ENCODE results near the gene ENAH.

The ENAH gene

GRCh38 chr1:225580238-225581099 is 72.5 kb downstream of the ENAH start:
- no peak for TF ChIP-seq MAX (IDR thresholded peaks at IDR 0.05)
- no peak for TF ChIP-seq RAD21 (IDR thresholded peaks at IDR 0.05; ENCODE audit: low read depth)
- no peak for TF ChIP-seq EP300 (IDR thresholded peaks at IDR 0.05; ENCODE audit: borderline replicate concordance)
- TF ChIP-seq CREB1 (IDR thresholded peaks at IDR 0.05; ENCODE audit: low read depth): no peak
- no peak for TF ChIP-seq TCF12 (IDR thresholded peaks at IDR 0.05; ENCODE audit: low read depth)
- no peak for TF ChIP-seq TEAD4 (IDR thresholded peaks at IDR 0.05)
- no peak for TF ChIP-seq USF1 (IDR thresholded peaks at IDR 0.05)
- TF ChIP-seq YY1 (IDR thresholded peaks at IDR 0.05; ENCODE audit: low read depth): no peak
- no peak for TF ChIP-seq NFIC (IDR thresholded peaks at IDR 0.05)
- TF ChIP-seq FOXM1 (IDR thresholded peaks at IDR 0.05; ENCODE audit: borderline replicate concordance, low read depth): no peak
- no peak for TF ChIP-seq ZBTB7A (IDR thresholded peaks at IDR 0.05; ENCODE audit: low read depth)
- TF ChIP-seq EGR1 (IDR thresholded peaks at IDR 0.05): no peak
- no peak for TF ChIP-seq TAF1 (IDR thresholded peaks at IDR 0.05; ENCODE audit: low read depth)
- TF ChIP-seq CEBPB (IDR thresholded peaks at IDR 0.05): no peak
- TF ChIP-seq REST (IDR thresholded peaks at IDR 0.05; ENCODE audit: low read depth): no peak

- TF ChIP-seq USF1 (IDR thresholded peaks at IDR 0.05) (no peak), EGR1 (IDR thresholded peaks at IDR 0.05) (no peak), EP300 (IDR thresholded peaks at IDR 0.05; ENCODE audit: borderline replicate concordance) (no peak), TEAD4 (IDR thresholded peaks at IDR 0.05) (0 out of 2 replicates have a peak, but pooled peaks have one; percentile 66), MAX (IDR thresholded peaks at IDR 0.05) (no peak)
These were observed 74.5 kb downstream of the ENAH start for GRCh38 chr1:225578251-225578977.

GRCh38 chr1:225577241-225577640 is 75.7 kb downstream of the ENAH start:
- TF ChIP-seq TEAD4 (IDR thresholded peaks at IDR 0.05) (no peak), YY1 (IDR thresholded peaks at IDR 0.05; ENCODE audit: low read depth) (no peak), TCF12 (IDR thresholded peaks at IDR 0.05; ENCODE audit: low read depth) (no peak), RAD21 (IDR thresholded peaks at IDR 0.05; ENCODE audit: low read depth) (no peak), USF1 (IDR thresholded peaks at IDR 0.05) (no peak), EGR1 (IDR thresholded peaks at IDR 0.05) (no peak), CREB1 (IDR thresholded peaks at IDR 0.05; ENCODE audit: low read depth) (no peak), MAX (IDR thresholded peaks at IDR 0.05) (no peak), ZBTB7A (IDR thresholded peaks at IDR 0.05; ENCODE audit: low read depth) (no peak), TAF1 (IDR thresholded peaks at IDR 0.05; ENCODE audit: low read depth) (no peak), EP300 (IDR thresholded peaks at IDR 0.05; ENCODE audit: borderline replicate concordance) (no peak), FOXM1 (IDR thresholded peaks at IDR 0.05; ENCODE audit: borderline replicate concordance, low read depth) (no peak), CEBPB (IDR thresholded peaks at IDR 0.05) (no peak), NFIC (IDR thresholded peaks at IDR 0.05) (no peak)

- TF ChIP-seq TAF1 (IDR thresholded peaks at IDR 0.05; ENCODE audit: low read depth): no peak
- no peak for TF ChIP-seq CEBPB (IDR thresholded peaks at IDR 0.05)
- no peak for TF ChIP-seq EP300 (IDR thresholded peaks at IDR 0.05; ENCODE audit: borderline replicate concordance)
- TF ChIP-seq ZBTB7A (IDR thresholded peaks at IDR 0.05; ENCODE audit: low read depth): no peak
- TF ChIP-seq MAX (IDR thresholded peaks at IDR 0.05): no peak
- TF ChIP-seq EGR1 (IDR thresholded peaks at IDR 0.05): no peak
- no peak for TF ChIP-seq NFIC (IDR thresholded peaks at IDR 0.05)
- no peak for TF ChIP-seq TCF12 (IDR thresholded peaks at IDR 0.05; ENCODE audit: low read depth)
- no peak for TF ChIP-seq FOXM1 (IDR thresholded peaks at IDR 0.05; ENCODE audit: borderline replicate concordance, low read depth)
- TF ChIP-seq TEAD4 (IDR thresholded peaks at IDR 0.05): no peak
These were observed 79.7 kb downstream of the ENAH start for GRCh38 chr1:225573216-225573615.

GRCh38 chr1:225572422-225572821 is 80.5 kb downstream of the ENAH start:
- TF ChIP-seq RAD21 (IDR thresholded peaks at IDR 0.05; ENCODE audit: low read depth) (peak; percentile 15; the same call in 1 of the 2 replicates), USF1 (IDR thresholded peaks at IDR 0.05) (no peak)

Measured in Ishikawa (cell line).